OCI-LY7 (cell line): ENCODE measurements around the gene PI4K2B.

Experiments
- EZH2phosphoT487 ChIP-seq: fragments of 200-600 bp; sonication (generic); IDR thresholded peaks from 2 replicates; pipeline ENCODE4 v1.6.1; 2018; ENCODE audit warnings: low read depth, borderline replicate concordance, mild to moderate bottlenecking, mixed run types, antibody characterized with exemption, low read length, moderate library complexity, mixed read lengths
- TF ChIP-seq, protein P1 (sequence below): fragments of 200-600 bp; sonication (generic); conservative IDR thresholded peaks from 2 replicates; pipeline ENCODE4 v1.5.1; 2014; ENCODE audit warnings: mild to moderate bottlenecking, antibody characterized with exemption, low read length, moderate library complexity, mixed read lengths

DNA sequence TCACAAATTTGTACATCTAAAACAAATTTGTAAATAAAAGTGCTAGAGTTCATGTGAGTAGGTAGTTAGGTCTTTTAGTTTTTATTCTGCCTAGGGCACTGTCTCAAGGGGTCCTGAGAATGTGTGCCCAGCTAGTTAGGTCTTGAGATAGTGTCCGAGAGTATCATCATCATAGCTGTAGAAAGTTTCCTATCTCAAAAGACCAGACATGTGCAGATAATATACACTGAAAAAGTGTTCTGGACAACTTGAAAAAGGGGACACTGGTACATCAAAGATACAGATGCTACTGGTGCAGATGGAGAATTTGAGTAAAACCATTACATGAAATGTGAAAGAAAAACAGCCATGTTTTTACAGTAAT is 77.0 kb downstream of the PI4K2B start:
- TF ChIP-seq, protein P1, sequence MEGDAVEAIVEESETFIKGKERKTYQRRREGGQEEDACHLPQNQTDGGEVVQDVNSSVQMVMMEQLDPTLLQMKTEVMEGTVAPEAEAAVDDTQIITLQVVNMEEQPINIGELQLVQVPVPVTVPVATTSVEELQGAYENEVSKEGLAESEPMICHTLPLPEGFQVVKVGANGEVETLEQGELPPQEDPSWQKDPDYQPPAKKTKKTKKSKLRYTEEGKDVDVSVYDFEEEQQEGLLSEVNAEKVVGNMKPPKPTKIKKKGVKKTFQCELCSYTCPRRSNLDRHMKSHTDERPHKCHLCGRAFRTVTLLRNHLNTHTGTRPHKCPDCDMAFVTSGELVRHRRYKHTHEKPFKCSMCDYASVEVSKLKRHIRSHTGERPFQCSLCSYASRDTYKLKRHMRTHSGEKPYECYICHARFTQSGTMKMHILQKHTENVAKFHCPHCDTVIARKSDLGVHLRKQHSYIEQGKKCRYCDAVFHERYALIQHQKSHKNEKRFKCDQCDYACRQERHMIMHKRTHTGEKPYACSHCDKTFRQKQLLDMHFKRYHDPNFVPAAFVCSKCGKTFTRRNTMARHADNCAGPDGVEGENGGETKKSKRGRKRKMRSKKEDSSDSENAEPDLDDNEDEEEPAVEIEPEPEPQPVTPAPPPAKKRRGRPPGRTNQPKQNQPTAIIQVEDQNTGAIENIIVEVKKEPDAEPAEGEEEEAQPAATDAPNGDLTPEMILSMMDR, result no peak
- no peak for TF ChIP-seq EZH2phosphoT487
